IPS-NIHi7 (cell line): ENCODE data around the gene BTBD7.
"Not testable (repeated sequence)": the region's sequence is repeated elsewhere in the genome, so short reads cannot be mapped to it uniquely, and the experiment has no call there.

ENCODE experiments used
- DNase-seq: peaks from one replicate; pipeline ENCODE4 v3.0.0; 2012; ENCODE audit warnings: mixed read lengths; ENCODE audit errors: extremely low spot score

Gene BTBD7

GRCh38 chr14:93249128-93249831 is 83.6 kb downstream of the BTBD7 start:
- DNase-seq: no peak

- DNase-seq: no peak
Observed at GRCh38 chr14:93246534-93246933, 86.3 kb downstream of the BTBD7 start.

GRCh38 chr14:93245764-93246420 is 86.9 kb downstream of the BTBD7 start:
- no peak for DNase-seq

- DNase-seq: no peak
Observed at GRCh38 chr14:93240678-93241000, 92.2 kb downstream of the BTBD7 start.

- DNase-seq: no peak
Observed at GRCh38 chr14:93239869-93240677, 92.8 kb downstream of the BTBD7 start.

GRCh38 chr14:93234798-93235197 is 98.0 kb downstream of the BTBD7 start:
- DNase-seq: no peak

- not testable (repeated sequence) for DNase-seq
Observed at GRCh38 chr14:93233078-93233477, 99.8 kb downstream of the BTBD7 start.

GRCh38 chr14:93232159-93232558 is 100.7 kb downstream of the BTBD7 start:
- no peak for DNase-seq

GRCh38 chr14:93231129-93231979 is 101.5 kb downstream of the BTBD7 start:
- DNase-seq: no peak

GRCh38 chr14:93230539-93230938 is 102.3 kb downstream of the BTBD7 start:
- no peak for DNase-seq

GRCh38 chr14:93228550-93228949 is 104.3 kb downstream of the BTBD7 start:
- DNase-seq: no peak

- no peak for DNase-seq
Observed at GRCh38 chr14:93223565-93223964, 109.3 kb downstream of the BTBD7 start.

- no peak for DNase-seq
Observed at GRCh38 chr14:93220509-93220908, 112.3 kb downstream of the BTBD7 start.

GRCh38 chr14:93219103-93219726 is 113.6 kb downstream of the BTBD7 start:
- peak; percentile 65 for DNase-seq

GRCh38 chr14:93214598-93214997 is 118.2 kb downstream of the BTBD7 start:
- DNase-seq: no peak

GRCh38 chr14:93212432-93212831 is 120.4 kb downstream of the BTBD7 start:
- DNase-seq: no peak

GRCh38 chr14:93207468-93208308 is 125.1 kb downstream of the BTBD7 start:
- DNase-seq: peak; percentile 71

- DNase-seq: peak; percentile 97
Observed at GRCh38 chr14:93206793-93207467, 125.9 kb downstream of the BTBD7 start, which contains the start of the genes GON7 and UBR7. GON7 (minus strand) TSS chr14:93207065; CDS start chr14:93207037, 28 bp downstream. UBR7 (plus strand) TSS chr14:93207256; CDS start chr14:93207292, 36 bp downstream.

- DNase-seq: no peak
Observed at GRCh38 chr14:93201155-93201704, 131.6 kb downstream of the BTBD7 start.
